Stomach (tissue), 9 donors: Measurements from ENCODE around the gene KCNAB1. TPM values are rescaled to one million over a fixed set of nuclear protein-coding genes. Genes with fewer than 3 reads are reported as not detected.

ENCODE experiments used
- DNase-seq, 2 donors: peaks; one replicate each; pipeline versions ENCODE4 v3.0.0 to v3.0.0-alpha.2; 2013 to 2019
- H3K27ac ChIP-seq, 5 donors: fragments of 200-600 bp in 4 of 5; sonication (generic) in 4 of 5; one replicate each; pipeline ENCODE4 v1.5.1; 2013 to 2019; ENCODE audit warnings: mild to moderate bottlenecking in 1 of 5, moderate library complexity in 1 of 5
- H3K27me3 ChIP-seq, 3 donors: fragments of 200-600 bp; sonication (generic); one replicate each; pipeline ENCODE4 v1.5.1; 2017 to 2019; ENCODE audit warnings: mixed run types in 1 of 3
- H3K36me3 ChIP-seq, 4 donors: fragments of 200-600 bp; sonication (generic); 1 replicate in 3 of 4; 2 replicates in 1 of 4; pipeline ENCODE4 v1.5.1; 2016 to 2019
- H3K4me1 ChIP-seq, 4 donors: fragments of 200-600 bp; sonication (generic); one replicate each; pipeline ENCODE4 v1.5.1; 2016 to 2019
- H3K4me3 ChIP-seq, 4 donors: fragments of 200-600 bp; sonication (generic) in 3 of 4; one replicate each; pipeline ENCODE4 v1.5.1; 2016 to 2019; ENCODE audit warnings: mild to moderate bottlenecking in 1 of 4
- H3K9me3 ChIP-seq, 4 donors: fragments of 200-600 bp; sonication (generic); one replicate each; pipeline ENCODE4 v1.5.1; 2016 to 2019
- EP300 ChIP-seq: sonication (generic); formaldehyde crosslinking; IDR thresholded peaks from one replicate; pipeline ENCODE4 v1.6.1; 2017; ENCODE audit warnings: antibody characterized with exemption
- POLR2A ChIP-seq, 4 donors: fragments of 450-650 bp; IDR thresholded peaks; one replicate each; pipeline ENCODE4 v1.6.1; 2016; ENCODE audit warnings: antibody characterized with exemption in 4 of 4, control low read depth in 2 of 4, mild to moderate bottlenecking in 1 of 4, moderate library complexity in 1 of 4
- POLR2AphosphoS5 ChIP-seq, 3 donors: sonication (generic); formaldehyde crosslinking; IDR thresholded peaks; one replicate each; pipeline ENCODE4 v1.6.1; 2016; ENCODE audit warnings: antibody characterized with exemption in 3 of 3
- WGBS, 5 donors: extraction: QIAGEN DNeasy Blood & Tissue Kit in 3 of 5; methylation state at CpG; one replicate each; pipeline versions ENCODE4 v1.1.5 to v1.1.7; 2013 to 2018; 5-methylcytosine and 5-hydroxymethylcytosine counted together
- intact Hi-C: fragments of 100-400 bp; cut with DNase I; formaldehyde crosslinking; loops from one replicate; pipeline ENCODE4 v1.15.1; 2023; ENCODE audit warnings: low total_unique reads
- polyA plus RNA-seq, 3 donors: library from polyadenylated mRNA; stranded (reverse); fragments of 200-250 nt; gene quantifications; one replicate each; pipeline ENCODE4 v1.2.3, GENCODE V29; 2013
- total RNA-seq, 5 donors: library from RNA; depleted of rRNA; stranded (reverse); fragments of >200 nt; gene quantifications; one replicate each; pipeline versions ENCODE4 v1.1.0 to v1.2.3, GENCODE V29; 2014 to 2016
- TF ChIP-seq, protein P1 (sequence below), 7 experiments: fragments of 450-650 bp in 4 of 7; fragments of 200-600 bp in 3 of 7; sonication (generic) in 3 of 7; IDR thresholded peaks; one replicate each; pipeline ENCODE4 v1.5.1; 2016 to 2019; ENCODE audit warnings: antibody characterized with exemption in 7 of 7, control low read depth in 2 of 7, mild to moderate bottlenecking in 1 of 7
- donor health status: healthy with polysubstance abuse.
- donor health status: Bipolar disorder and iron deficiency.
- donor health status: healthy.

Gene KCNAB1
- total and polyA plus RNA-seq, 8 donors: 0.12 to 3.8 (median 0.29) TPM; not detected in 2

DNA sequence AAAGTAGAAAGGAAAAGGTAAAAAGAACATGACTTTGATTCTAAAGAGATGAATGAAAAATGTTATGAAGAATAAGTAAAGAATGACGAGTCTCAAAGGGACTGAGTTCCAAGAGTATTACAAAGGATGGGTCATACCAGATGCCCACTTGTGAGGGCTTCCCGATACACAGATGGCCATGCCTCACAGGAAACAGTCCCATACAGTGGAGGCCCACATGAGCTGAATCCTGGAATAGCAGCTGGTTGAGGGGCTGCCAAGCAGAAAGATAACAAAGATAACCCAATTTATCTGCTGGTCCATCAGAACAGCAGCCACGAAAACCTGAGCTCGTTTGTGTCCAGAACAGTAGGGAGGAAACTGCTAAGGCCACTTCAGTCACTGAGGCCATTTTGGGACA, 430.9 kb downstream of the KCNAB1 start:
- Histone ChIP-seq H3K4me3 (no peak overlapping the region), H3K27me3 (no peaks in the 10 kb centered on the region), H3K9me3 (no peaks in the 10 kb centered on the region), H3K4me1 (peaks cover 17 to 69% (median 48%) of the 10 kb centered on the region in 4 donors), H3K36me3 (peaks cover 8 to 66% (median 56%) of the 10 kb centered on the region in 4 donors), H3K27ac (peak overlapping the region in 1 of 5 donors; percentile 4)
- TF ChIP-seq POLR2AphosphoS5 (IDR thresholded peaks at IDR 0.05): no peak
- no peak for TF ChIP-seq EP300
- TF ChIP-seq, protein P1, sequence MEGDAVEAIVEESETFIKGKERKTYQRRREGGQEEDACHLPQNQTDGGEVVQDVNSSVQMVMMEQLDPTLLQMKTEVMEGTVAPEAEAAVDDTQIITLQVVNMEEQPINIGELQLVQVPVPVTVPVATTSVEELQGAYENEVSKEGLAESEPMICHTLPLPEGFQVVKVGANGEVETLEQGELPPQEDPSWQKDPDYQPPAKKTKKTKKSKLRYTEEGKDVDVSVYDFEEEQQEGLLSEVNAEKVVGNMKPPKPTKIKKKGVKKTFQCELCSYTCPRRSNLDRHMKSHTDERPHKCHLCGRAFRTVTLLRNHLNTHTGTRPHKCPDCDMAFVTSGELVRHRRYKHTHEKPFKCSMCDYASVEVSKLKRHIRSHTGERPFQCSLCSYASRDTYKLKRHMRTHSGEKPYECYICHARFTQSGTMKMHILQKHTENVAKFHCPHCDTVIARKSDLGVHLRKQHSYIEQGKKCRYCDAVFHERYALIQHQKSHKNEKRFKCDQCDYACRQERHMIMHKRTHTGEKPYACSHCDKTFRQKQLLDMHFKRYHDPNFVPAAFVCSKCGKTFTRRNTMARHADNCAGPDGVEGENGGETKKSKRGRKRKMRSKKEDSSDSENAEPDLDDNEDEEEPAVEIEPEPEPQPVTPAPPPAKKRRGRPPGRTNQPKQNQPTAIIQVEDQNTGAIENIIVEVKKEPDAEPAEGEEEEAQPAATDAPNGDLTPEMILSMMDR (IDR thresholded peaks at IDR 0.05): no peak
- no peak for TF ChIP-seq POLR2A (IDR thresholded peaks at IDR 0.05)
- WGBS, 5 donors: 57 to 82% (median 73%) methylated on average over 4 of the region's 4 CpGs
- no peak for DNase-seq
- intact Hi-C loops: no loop called here

DNA sequence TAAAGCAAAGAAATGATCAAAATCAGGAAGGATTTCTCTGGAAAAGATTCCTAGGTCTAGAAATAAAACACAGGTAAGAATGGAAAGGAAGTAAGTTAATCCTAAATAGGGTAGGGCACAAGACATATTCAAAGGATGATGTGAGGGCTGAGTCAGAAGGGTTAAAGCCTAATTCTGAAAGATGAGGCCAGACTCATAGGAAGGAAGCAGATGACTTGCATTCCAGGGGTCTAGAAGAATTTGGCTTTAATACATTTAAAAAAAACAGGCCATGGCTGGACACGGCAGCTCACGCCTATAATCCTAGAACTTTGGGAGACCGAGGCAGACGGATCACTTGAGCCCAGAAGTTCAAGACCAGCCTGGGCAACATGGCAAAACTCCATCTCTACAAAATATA, 431.4 kb downstream of the KCNAB1 start:
- no peaks in the 10 kb centered on the region for H3K9me3 ChIP-seq
- intact Hi-C loops: no loop called here
- no peak overlapping the region for H3K4me3 ChIP-seq
- TF ChIP-seq, protein P1 (IDR thresholded peaks at IDR 0.05): no peak
- TF ChIP-seq POLR2AphosphoS5 (IDR thresholded peaks at IDR 0.05) (no peak), POLR2A (IDR thresholded peaks at IDR 0.05) (no peak), EP300 (no peak)
- peaks cover 17 to 69% (median 46%) of the 10 kb centered on the region in 4 donors for H3K4me1 ChIP-seq
- H3K36me3 ChIP-seq: peaks cover 8 to 61% (median 51%) of the 10 kb centered on the region in 4 donors
- H3K27ac ChIP-seq: peak overlapping the region in 1 of 5 donors; percentile 4
- DNase-seq: no peak
- 81 to 89% (median 82%) methylated on average over 4 of the region's 4 CpGs for WGBS, 5 donors
- H3K27me3 ChIP-seq: no peaks in the 10 kb centered on the region

DNA sequence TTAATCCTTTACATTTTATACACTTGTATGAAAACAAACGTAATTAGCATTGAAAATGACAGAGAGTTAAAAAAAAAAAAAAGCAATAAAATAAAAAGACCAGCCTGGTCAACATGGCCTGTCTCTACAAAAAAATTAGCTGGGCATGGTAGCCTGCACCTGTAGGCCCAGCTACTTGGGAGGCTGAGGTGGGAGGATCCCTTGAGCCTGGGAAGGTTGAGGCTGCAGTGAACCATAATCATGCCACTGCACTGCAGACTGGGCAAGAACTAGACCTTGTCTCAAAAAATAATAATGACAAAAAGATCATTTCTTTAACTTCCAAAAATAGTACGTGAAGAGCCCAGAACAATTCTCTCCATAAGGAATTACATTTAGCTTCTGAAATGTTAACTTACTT, 432.6 kb downstream of the KCNAB1 start:
- intact Hi-C loops: no loop called here
- no peak overlapping the region for H3K27ac ChIP-seq

GRCh38 chr3:156553705-156554356, 433.5 kb downstream of the KCNAB1 start:
- TF ChIP-seq, protein P1 (IDR thresholded peaks at IDR 0.05): no peak
- TF ChIP-seq POLR2AphosphoS5 (IDR thresholded peaks at IDR 0.05): peak in 1 of 3 donors; percentile 38
- TF ChIP-seq EP300: no peak
- no peak for TF ChIP-seq POLR2A (IDR thresholded peaks at IDR 0.05)
- intact Hi-C loops: no loop called here
- Histone ChIP-seq H3K27ac (peak overlapping the region in 4 of 5 donors; percentile 87 to 92 (median 90)), H3K9me3 (no peaks in the 10 kb centered on the region), H3K27me3 (no peaks in the 10 kb centered on the region), H3K4me1 (peaks cover 13 to 51% (median 36%) of the 10 kb centered on the region in 4 donors), H3K4me3 (peak overlapping the region; percentile 78 to 88 (median 86)), H3K36me3 (peaks cover 6 to 40% (median 30%) of the 10 kb centered on the region in 4 donors)
- 18 to 27% (median 20%) methylated on average over 11 of the region's 11 CpGs for WGBS, 5 donors
- peak in 1 of 2 donors; percentile 62 for DNase-seq

More for the DNA sequence above, 432.6 kb downstream of the KCNAB1 start:
- DNase-seq: no peak
- Histone ChIP-seq H3K36me3 (peaks cover 8 to 48% (median 39%) of the 10 kb centered on the region in 4 donors), H3K4me3 (peak overlapping the region in 3 of 4 donors; percentile 78 to 87 (median 85)), H3K27me3 (no peaks in the 10 kb centered on the region), H3K4me1 (peaks cover 17 to 59% (median 40%) of the 10 kb centered on the region in 4 donors), H3K9me3 (no peaks in the 10 kb centered on the region)
- 78 to 83% (median 78%) methylated on average over 2 of the region's 2 CpGs for WGBS, 5 donors
- TF ChIP-seq EP300 (no peak), POLR2A (IDR thresholded peaks at IDR 0.05) (no peak), POLR2AphosphoS5 (IDR thresholded peaks at IDR 0.05) (no peak)
- TF ChIP-seq, protein P1 (IDR thresholded peaks at IDR 0.05): no peak
